Activated CD4-positive, alpha-beta memory T cell treated with anti-CD3 and anti-CD28 coated beads, Interleukin-2, amount 10 ng/mL, durations not matched to agents 7 days and 5 days (primary cell): Measurements from ENCODE around the gene ARSH. TPM values are rescaled to one million over a fixed set of nuclear protein-coding genes. Genes with fewer than 3 reads are reported as not detected.
"Not testable (repeated sequence)": the region's sequence is repeated elsewhere in the genome, so short reads cannot be mapped to it uniquely, and the experiment has no call there.

Experiments
- CTCF ChIA-PET: fragments of 350-600 bp; sonication (Branson Sonifier 250); formaldehyde crosslinking; loops from one replicate; lab custom pipeline; 2021; ENCODE audit warnings: antibody characterized with exemption, inconsistent platforms; lab: Charles Lee
- POLR2A ChIA-PET: fragments of 350-600 bp; sonication (Branson Sonifier 250); formaldehyde crosslinking; loops from one replicate; lab custom pipeline; 2021; ENCODE audit warnings: antibody characterized with exemption; lab: Charles Lee
- DNase-seq: peaks from one replicate; pipeline ENCODE4 v3.0.0-alpha.2; 2020
- H3K27ac Mint-ChIP-seq: one replicate; pipeline ENCODE4 v1.8.0; 2021; ENCODE audit warnings: mild to moderate bottlenecking, mixed read lengths
- H3K27me3 Mint-ChIP-seq: one replicate; pipeline ENCODE4 v1.8.0; 2021; ENCODE audit warnings: mixed read lengths
- H3K36me3 Mint-ChIP-seq: one replicate; pipeline ENCODE4 v1.8.0; 2021; ENCODE audit warnings: low read depth, mixed read lengths
- H3K4me1 Mint-ChIP-seq: one replicate; pipeline ENCODE4 v1.8.0; 2021; ENCODE audit warnings: mixed read lengths
- H3K4me3 Mint-ChIP-seq: one replicate; pipeline ENCODE4 v1.8.0; 2021; ENCODE audit warnings: mild to moderate bottlenecking, mixed read lengths
- H3K9me3 Mint-ChIP-seq: one replicate; pipeline ENCODE4 v1.8.0; 2021; ENCODE audit warnings: mixed read lengths
- total RNA-seq, 2 experiments: library from RNA; stranded (reverse); gene quantifications; one replicate each; pipeline ENCODE4 v1.2.3, GENCODE V29; 2021

The ARSH gene
- total RNA-seq, 2 experiments from 2014 or later: not detected

- H3K4me1 Mint-ChIP-seq, H3K27me3 Mint-ChIP-seq, CTCF ChIA-PET, POLR2A ChIA-PET, H3K36me3 Mint-ChIP-seq, H3K4me3 Mint-ChIP-seq, H3K27ac Mint-ChIP-seq, H3K9me3 Mint-ChIP-seq, DNase-seq: not testable (repeated sequence)
Measured at GRCh38 chrX:2978639-2979038, 27.7 kb upstream of the ARSH start.

- no peaks in the 10 kb centered on the region for H3K36me3 Mint-ChIP-seq
- H3K27me3 Mint-ChIP-seq: no peaks in the 10 kb centered on the region
- CTCF ChIA-PET: no interaction called here
- H3K4me1 Mint-ChIP-seq: no peaks in the 10 kb centered on the region
- no peak overlapping the region for H3K4me3 Mint-ChIP-seq
- H3K9me3 Mint-ChIP-seq: peaks cover 2% of the 10 kb centered on the region
- DNase-seq: no peak
- H3K27ac Mint-ChIP-seq: no peak overlapping the region
- POLR2A ChIA-PET: no interaction called here
Measured at GRCh38 chrX:2984342-2984741, 22.0 kb upstream of the ARSH start.

- H3K27me3 Mint-ChIP-seq: no peaks in the 10 kb centered on the region
- H3K9me3 Mint-ChIP-seq: peaks cover 2% of the 10 kb centered on the region
- H3K36me3 Mint-ChIP-seq: no peaks in the 10 kb centered on the region
- DNase-seq: no peak
- H3K4me1 Mint-ChIP-seq: peaks cover 2% of the 10 kb centered on the region
- ChIA-PET POLR2A (no interaction called here), CTCF (no interaction called here)
- no peak overlapping the region for H3K4me3 Mint-ChIP-seq
- no peak overlapping the region for H3K27ac Mint-ChIP-seq
Measured at GRCh38 chrX:2989565-2989964, 16.8 kb upstream of the ARSH start.

- peaks cover 9% of the 10 kb centered on the region for H3K9me3 Mint-ChIP-seq
- H3K36me3 Mint-ChIP-seq: no peaks in the 10 kb centered on the region
- no peak overlapping the region for H3K4me3 Mint-ChIP-seq
- no peaks in the 10 kb centered on the region for H3K4me1 Mint-ChIP-seq
- no peak overlapping the region for H3K27ac Mint-ChIP-seq
- POLR2A ChIA-PET: no interaction called here
- no peak for DNase-seq
- no peaks in the 10 kb centered on the region for H3K27me3 Mint-ChIP-seq
- CTCF ChIA-PET: no interaction called here
Measured at GRCh38 chrX:3010532-3010931, 4.2 kb downstream of the ARSH start.

GRCh38 chrX:3017492-3017891 is 11.1 kb downstream of the ARSH start:
- H3K4me1 Mint-ChIP-seq: no peaks in the 10 kb centered on the region
- no peak overlapping the region for H3K27ac Mint-ChIP-seq
- no peak overlapping the region for H3K4me3 Mint-ChIP-seq
- no peaks in the 10 kb centered on the region for H3K36me3 Mint-ChIP-seq
- ChIA-PET POLR2A (no interaction called here), CTCF (no interaction called here)
- H3K27me3 Mint-ChIP-seq: no peaks in the 10 kb centered on the region
- peaks cover 4% of the 10 kb centered on the region for H3K9me3 Mint-ChIP-seq
- DNase-seq: no peak

GRCh38 chrX:3024176-3024575 is 17.8 kb downstream of the ARSH start:
- Mint-ChIP-seq H3K4me3 (no peak overlapping the region), H3K36me3 (no peaks in the 10 kb centered on the region), H3K27me3 (peaks cover 2% of the 10 kb centered on the region), H3K27ac (no peak overlapping the region), H3K9me3 (no peaks in the 10 kb centered on the region), H3K4me1 (no peaks in the 10 kb centered on the region)
- no peak for DNase-seq
- CTCF ChIA-PET: no interaction called here
- POLR2A ChIA-PET: no interaction called here

GRCh38 chrX:3026074-3026815 is 19.9 kb downstream of the ARSH start:
- DNase-seq: no peak
- H3K9me3 Mint-ChIP-seq: no peaks in the 10 kb centered on the region
- H3K36me3 Mint-ChIP-seq: no peaks in the 10 kb centered on the region
- no peaks in the 10 kb centered on the region for H3K4me1 Mint-ChIP-seq
- H3K4me3 Mint-ChIP-seq: no peak overlapping the region
- POLR2A ChIA-PET: no interaction called here
- CTCF ChIA-PET: no interaction called here
- peaks cover 2% of the 10 kb centered on the region for H3K27me3 Mint-ChIP-seq
- H3K27ac Mint-ChIP-seq: no peak overlapping the region

- no peak for DNase-seq
- ChIA-PET POLR2A (no interaction called here), CTCF (no interaction called here)
- Mint-ChIP-seq H3K36me3 (no peaks in the 10 kb centered on the region), H3K27me3 (peaks cover 2% of the 10 kb centered on the region), H3K27ac (no peak overlapping the region), H3K4me1 (no peaks in the 10 kb centered on the region), H3K9me3 (no peaks in the 10 kb centered on the region), H3K4me3 (no peak overlapping the region)
Measured at GRCh38 chrX:3029129-3029528, 22.8 kb downstream of the ARSH start.

GRCh38 chrX:3037218-3037617 is 30.9 kb downstream of the ARSH start:
- CTCF ChIA-PET: no interaction called here
- Mint-ChIP-seq H3K27me3 (no peaks in the 10 kb centered on the region), H3K27ac (no peak overlapping the region), H3K4me3 (no peak overlapping the region), H3K4me1 (no peaks in the 10 kb centered on the region), H3K36me3 (no peaks in the 10 kb centered on the region), H3K9me3 (no peaks in the 10 kb centered on the region)
- POLR2A ChIA-PET: no interaction called here
- no peak for DNase-seq

GRCh38 chrX:3044196-3044595 is 37.9 kb downstream of the ARSH start:
- peaks cover 5% of the 10 kb centered on the region for H3K4me1 Mint-ChIP-seq
- no peaks in the 10 kb centered on the region for H3K9me3 Mint-ChIP-seq
- H3K27me3 Mint-ChIP-seq: no peaks in the 10 kb centered on the region
- no peak overlapping the region for H3K27ac Mint-ChIP-seq
- H3K4me3 Mint-ChIP-seq: no peak overlapping the region
- DNase-seq: no peak
- H3K36me3 Mint-ChIP-seq: no peaks in the 10 kb centered on the region
- POLR2A ChIA-PET: no interaction called here
- CTCF ChIA-PET: interaction anchor here (0.9 kb wide), 1 partner anchor 9 kb away, joined by 3 read pairs; no protein-coding TSS in a partner anchor

- CTCF ChIA-PET: interaction anchor here (0.9 kb wide), 1 partner anchor 9 kb away, joined by 3 read pairs; no protein-coding TSS in a partner anchor
- POLR2A ChIA-PET: no interaction called here
- Mint-ChIP-seq H3K27ac (no peak overlapping the region), H3K4me1 (peaks cover 5% of the 10 kb centered on the region), H3K9me3 (no peaks in the 10 kb centered on the region), H3K4me3 (no peak overlapping the region), H3K36me3 (no peaks in the 10 kb centered on the region), H3K27me3 (no peaks in the 10 kb centered on the region)
- DNase-seq: no peak
Measured at GRCh38 chrX:3044671-3045070, 38.3 kb downstream of the ARSH start.

- Mint-ChIP-seq H3K27me3 (no peaks in the 10 kb centered on the region), H3K36me3 (no peaks in the 10 kb centered on the region), H3K9me3 (no peaks in the 10 kb centered on the region), H3K27ac (no peak overlapping the region), H3K4me1 (peaks cover 5% of the 10 kb centered on the region), H3K4me3 (no peak overlapping the region)
- ChIA-PET POLR2A (no interaction called here), CTCF (no interaction called here)
- no peak for DNase-seq
Measured at GRCh38 chrX:3046253-3047240, 40.2 kb downstream of the ARSH start.

- DNase-seq, H3K4me3 Mint-ChIP-seq, H3K27me3 Mint-ChIP-seq, POLR2A ChIA-PET, H3K9me3 Mint-ChIP-seq, CTCF ChIA-PET, H3K36me3 Mint-ChIP-seq, H3K4me1 Mint-ChIP-seq, H3K27ac Mint-ChIP-seq: not testable (repeated sequence)
Measured at GRCh38 chrX:3050523-3051175, 44.3 kb downstream of the ARSH start.
